HG03159 (cell line): ENCODE measurements around the gene SIM2.

Experiments used
- ATAC-seq: cut with Tn5 transposase; IDR thresholded peaks from one replicate; pipeline ENCODE4 v1.9.1; 2021; ENCODE audit warnings: mild to moderate bottlenecking, moderate library complexity; ENCODE audit not compliant: unreplicated experiment

Gene SIM2

DNA sequence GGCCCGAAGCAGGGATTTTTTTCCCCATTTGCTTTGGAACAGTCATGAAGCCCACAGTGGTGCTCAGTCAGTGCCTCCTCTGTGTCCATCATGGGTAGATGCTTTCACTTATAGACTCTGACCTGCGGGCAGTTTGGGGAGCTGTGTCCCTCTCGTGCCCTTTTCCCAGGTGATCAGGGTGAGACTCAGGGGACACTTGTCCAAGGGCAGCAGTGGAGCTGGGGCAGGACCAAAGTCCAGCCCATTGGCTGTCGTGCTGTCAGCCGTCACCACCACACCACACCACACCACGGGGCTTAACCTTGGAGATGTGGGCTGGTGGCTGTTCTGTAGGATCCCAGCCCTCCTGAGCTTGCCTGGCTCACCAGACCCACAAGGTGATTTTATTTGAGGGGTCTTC lies 34.9 kb downstream of the SIM2 start:
- ATAC-seq = no peak

DNA sequence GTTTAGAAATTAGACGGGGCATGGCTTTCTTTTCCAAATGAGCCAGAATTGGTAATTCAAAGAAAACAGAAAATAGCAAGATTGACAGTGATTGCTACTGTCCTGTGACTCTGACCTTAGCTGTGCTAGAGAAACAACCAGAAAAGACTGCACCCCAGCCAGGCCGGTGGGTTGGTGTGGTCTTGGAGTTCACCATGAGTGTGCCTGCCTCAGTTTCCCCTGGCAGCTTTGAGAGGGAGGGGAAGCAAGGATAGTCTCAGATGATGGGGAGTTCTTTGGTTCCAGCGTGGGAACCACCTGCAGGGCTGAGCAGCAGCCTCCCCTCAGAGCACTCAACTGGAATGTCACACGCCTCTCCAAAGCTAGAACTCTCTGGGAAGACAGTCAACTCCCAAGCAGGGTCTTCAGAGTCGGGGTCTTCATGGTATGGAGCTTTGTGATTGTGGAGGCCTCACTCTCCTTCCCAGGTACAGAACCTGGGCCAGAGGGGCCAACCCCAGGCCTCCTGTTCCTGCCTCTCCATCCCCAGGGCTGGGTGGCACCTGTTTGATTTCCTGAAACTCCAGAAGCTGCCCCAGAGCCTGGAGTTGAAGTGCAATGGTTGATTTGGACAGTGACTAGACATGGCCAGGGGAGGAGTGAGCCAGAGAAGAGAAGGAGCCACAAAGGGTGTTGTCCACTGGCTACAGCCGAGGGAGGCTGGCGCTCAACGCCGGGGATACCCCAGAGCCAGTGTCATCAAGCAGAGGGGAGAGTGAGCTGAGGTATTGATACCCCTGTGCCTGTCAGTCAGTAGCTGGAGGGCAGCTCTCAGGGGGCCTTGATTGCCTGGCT lies 35.7 kb downstream of the SIM2 start:
- no peak for ATAC-seq

DNA sequence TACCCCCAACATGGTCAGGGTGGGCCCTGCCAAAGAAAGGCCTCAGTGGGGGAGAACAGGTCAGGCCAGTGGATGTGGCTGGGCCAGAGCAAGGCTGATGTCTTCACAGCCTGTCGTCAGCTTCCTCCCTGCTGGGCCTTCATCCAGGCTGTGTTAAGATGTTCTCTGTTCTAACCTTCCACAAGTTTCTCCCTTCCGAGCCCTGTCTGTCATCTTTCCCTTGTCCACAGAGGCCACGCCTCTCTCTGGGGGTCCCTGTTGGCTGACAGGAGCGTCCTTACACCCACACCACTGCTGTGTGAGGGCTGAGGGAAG lies 36.2 kb downstream of the SIM2 start:
- ATAC-seq = no peak

DNA sequence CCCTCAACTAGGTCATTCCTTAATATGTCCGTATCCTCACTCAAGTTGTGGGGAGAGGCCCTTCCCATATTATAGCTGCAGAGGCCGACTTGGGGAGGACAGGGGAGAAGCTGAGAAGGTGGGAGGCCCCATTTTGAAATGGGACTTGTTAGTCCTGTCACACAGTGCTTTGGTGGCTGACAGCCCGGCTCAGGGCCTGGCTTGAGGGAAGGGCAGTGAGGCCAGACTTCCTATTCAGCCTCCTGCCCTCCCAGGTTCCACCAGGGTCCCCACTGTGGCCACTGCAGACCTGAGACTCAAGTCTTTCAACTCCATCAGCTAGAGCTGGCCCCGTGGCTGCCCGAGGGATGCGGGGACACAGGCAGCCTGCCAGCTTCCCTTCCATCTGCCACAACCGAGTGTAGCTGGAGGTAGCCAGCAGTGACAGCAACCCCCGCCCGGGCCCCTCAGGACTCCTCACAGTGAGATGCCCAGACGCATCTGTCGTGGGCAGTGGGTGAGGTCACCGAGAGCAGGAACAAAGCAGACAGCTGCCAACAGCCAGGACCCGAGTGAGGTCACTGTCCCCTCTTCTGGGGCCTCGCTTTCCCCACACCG lies 36.9 kb downstream of the SIM2 start:
- no peak for ATAC-seq

DNA sequence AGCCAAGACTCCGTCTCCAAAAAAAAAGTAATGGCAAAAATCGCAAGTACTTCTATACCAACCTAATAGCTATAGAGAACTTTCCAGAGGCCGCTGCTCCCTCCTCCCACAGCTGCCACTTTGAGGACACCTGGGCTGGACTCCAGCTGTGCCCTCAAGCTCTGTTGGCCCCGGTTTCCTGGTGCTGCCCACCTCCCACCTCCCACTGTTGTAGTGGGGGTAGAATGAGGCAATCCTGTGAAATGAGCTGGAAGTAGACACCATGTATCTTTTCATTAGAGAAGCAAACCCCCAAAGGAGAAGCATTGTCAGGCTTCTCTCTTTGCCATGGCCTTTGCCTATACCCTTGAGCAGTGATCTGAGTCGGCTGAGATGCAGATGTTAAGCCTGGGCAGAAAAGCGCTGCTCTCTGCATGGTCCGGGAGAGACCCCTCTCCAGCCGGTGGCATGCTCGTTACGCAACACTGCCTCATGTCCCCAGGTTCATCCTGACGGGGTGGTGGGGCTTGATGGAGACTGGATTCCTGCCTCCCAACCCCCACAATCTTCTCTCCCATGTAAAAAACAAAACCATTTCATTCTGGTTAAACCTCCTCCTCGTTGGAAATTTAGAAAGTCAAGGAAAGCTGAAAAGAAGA lies 39.7 kb downstream of the SIM2 start:
- no peak for ATAC-seq

DNA sequence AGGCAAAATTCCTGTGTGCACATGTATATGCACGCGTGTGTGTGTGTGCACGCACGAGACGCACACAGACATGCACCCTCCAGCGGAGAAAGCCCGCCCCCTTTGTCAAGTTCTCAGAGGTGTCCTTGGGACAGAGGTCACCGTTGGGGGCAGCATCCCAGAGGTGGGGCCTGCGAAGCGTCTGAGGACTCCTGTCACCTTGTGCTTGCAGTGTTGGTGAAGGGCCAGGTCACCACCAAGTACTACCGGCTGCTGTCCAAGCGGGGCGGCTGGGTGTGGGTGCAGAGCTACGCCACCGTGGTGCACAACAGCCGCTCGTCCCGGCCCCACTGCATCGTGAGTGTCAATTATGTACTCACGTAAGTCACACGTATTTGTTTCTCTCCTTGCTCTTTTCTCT lies 42.6 kb downstream of the SIM2 start:
- ATAC-seq = no peak

DNA sequence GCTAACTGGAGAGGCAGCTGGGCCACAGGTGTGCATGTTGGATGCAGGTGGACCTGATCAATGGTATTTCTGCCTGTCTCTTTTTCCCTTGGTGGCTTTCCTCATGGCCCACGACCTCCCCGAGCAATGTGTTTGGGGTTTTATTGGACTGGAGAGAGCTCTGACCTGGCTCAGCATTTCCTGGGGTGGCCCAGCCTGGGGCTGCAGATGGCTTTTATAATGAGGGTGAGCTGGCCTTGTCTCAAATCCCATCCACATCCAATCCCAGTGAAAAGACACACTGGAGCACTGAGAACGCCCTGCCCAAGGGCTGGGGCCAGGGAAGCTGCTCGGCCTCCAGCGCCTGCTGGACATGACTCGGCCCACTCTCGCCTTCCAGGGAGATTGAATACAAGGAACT lies 44.1 kb downstream of the SIM2 start:
- no peak for ATAC-seq

DNA sequence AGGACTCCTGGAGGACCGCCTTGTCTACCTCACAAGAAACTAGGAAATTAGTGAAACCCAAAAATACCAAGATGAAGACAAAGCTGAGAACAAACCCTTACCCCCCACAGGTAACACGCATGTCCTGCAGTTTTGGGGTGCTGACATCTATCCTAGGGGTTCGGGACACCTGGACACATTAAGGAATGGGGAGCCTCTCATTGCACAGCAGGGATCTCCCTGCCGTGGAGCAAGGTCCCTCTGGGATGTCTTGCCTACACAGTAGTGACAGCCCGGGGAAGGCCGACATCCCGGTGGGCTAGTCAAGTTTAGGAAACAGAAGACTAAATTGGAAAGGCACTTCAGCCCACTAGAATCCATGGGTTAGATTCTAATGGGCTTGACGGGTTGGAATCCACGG lies 44.5 kb downstream of the SIM2 start:
- ATAC-seq = no peak

DNA sequence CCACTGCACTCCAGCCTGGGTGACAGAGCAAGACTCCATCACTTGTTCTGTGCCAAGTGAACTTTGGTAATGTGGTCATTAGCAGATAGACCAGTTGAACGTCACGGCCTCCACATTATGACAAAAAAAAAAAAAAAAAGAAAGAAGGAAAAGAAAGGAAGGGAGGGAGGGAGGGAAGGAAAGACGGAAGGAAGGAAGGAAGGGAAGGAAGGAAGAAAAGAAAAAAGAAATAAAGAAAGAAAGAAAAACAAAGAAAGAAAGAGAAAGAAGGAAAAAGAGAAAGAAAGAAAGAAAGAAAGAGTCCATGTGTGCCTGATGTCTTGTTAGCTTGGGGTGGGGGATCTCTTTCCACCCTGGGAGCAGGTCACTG lies 45.3 kb downstream of the SIM2 start:
- no peak for ATAC-seq

DNA sequence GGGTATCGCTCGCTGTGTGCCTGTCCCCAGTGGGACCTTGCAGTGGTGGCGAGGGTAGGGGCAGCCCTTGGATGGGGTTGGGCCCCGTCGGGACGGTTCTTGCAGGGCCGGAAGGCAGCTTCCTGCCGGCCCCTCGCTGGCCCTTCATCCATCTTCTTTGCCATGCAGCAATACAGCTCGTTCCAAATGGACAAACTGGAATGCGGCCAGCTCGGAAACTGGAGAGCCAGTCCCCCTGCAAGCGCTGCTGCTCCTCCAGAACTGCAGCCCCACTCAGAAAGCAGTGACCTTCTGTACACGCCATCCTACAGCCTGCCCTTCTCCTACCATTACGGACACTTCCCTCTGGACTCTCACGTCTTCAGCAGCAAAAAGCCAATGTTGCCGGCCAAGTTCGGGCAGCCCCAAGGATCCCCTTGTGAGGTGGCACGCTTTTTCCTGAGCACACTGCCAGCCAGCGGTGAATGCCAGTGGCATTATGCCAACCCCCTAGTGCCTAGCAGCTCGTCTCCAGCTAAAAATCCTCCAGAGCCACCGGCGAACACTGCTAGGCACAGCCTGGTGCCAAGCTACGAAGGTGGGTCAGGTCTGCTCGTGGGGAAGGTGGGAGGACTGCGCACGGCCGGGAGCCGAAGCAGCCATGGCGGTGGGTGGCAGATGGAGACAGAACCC lies 45.8 kb downstream of the SIM2 start:
- ATAC-seq = no peak

DNA sequence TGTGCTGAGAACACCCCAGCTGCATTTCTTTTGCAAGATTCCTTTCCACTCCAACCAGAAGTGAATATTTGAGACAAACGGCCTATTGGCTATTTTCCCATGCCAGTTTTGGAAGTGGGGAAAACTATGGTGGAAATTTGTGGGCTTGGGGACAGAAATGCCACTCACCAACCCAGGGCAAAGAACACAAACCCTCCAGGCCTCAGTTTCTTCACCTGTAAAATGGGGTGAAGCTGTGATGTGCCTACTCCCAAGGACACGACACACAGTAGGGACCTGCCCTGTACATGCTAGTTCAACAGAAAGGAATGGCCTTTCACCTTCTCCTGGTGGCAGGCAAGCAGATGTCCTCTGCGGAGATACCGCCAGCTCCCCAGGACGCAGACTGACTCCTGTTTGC lies 46.5 kb downstream of the SIM2 start:
- no peak for ATAC-seq

DNA sequence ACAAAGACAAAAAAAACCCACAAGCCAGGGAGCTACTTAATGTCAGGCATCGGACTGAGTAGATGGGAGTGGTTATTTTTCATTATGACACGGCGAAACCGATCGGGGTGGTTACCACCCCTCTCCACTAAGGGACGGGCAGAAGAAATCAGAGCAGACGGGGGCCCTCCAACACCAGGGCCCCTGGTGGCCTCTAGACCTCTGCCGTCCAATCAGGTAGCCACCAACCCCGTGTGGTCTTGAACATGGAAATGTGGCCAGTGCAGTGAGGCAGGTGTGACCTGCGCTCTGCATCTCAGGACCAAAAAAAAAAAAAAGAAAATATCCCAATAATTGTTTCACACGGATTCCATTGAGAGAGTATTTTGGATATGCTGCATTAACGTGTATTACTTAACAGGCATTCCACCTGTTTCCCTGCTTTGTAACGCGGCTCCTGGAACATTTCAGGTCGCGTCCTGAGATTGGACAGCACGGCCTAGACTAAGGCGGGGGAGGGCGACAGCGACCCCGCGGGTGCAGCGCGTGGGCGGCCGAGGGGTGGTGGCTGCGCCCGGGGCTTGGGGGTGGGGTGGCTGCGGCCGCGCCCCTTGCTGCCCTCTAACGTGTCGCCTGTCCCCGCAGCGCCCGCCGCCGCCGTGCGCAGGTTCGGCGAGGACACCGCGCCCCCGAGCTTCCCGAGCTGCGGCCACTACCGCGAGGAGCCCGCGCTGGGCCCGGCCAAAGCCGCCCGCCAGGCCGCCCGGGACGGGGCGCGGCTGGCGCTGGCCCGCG lies 48.3 kb downstream of the SIM2 start:
- ATAC-seq = no peak

DNA sequence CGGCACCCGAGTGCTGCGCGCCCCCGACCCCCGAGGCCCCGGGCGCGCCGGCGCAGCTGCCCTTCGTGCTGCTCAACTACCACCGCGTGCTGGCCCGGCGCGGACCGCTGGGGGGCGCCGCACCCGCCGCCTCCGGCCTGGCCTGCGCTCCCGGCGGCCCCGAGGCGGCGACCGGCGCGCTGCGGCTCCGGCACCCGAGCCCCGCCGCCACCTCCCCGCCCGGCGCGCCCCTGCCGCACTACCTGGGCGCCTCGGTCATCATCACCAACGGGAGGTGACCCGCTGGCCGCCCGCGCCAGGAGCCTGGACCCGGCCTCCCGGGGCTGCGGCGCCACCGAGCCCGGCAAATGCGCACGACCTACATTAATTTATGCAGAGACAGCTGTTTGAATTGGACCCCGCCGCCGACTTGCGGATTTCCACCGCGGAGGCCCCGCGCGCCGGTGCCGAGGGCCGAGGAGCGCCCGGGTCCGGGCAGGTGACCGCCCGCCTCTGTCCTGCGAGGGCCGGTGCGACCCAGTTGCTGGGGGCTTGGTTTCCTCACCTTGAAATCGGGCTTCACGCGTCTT lies 49.0 kb downstream of the SIM2 start:
- ATAC-seq = no peak

DNA sequence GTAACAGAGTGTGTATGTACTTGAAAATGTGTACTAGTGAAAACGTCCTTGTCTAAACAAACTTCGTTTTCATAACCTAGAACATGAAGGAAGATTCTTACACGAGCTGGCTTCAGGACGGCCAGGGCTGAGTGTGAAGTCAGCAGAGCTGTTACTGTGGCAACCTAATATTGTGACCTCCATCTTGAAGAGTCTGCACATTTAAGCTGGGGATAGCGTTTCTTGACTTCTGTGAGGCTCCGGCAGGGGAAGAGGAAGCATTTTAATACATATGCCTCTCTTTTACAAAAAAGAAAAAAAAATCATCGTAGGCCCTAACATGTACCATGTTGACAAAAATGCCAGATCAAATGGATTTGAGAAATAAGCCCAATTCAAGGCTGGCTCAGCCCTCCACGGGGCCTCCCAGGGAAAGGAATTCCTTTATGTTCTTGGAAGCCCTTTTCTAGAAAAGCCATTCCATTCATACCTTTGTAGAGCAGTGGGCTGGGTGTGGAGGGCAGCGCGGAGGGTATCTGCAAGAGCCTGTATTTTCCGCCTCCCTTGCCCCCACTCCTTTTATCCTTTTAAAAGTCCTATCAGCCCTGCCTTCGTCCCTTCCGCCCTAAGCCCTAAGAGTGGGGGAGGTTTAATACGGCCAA lies 51.1 kb downstream of the SIM2 start:
- no peak for ATAC-seq

DNA sequence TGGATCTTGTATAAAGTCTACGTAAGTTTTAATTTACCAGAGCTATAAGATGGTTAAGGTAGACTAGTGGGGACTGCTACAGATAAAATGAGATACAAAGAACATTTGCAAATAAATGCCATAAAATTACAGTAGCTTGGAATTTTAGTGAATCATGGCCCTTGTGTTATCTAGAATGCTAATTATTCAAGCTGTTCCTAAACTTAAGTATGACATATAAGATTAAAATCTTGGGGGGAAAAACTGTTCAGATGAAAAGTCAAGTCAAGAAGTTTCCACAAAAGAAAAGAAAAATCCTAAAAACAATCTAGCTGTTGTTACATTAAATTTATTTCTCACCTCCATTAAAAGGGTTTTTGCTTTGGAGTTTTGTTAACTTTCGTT lies 51.7 kb downstream of the SIM2 start:
- no peak for ATAC-seq

DNA sequence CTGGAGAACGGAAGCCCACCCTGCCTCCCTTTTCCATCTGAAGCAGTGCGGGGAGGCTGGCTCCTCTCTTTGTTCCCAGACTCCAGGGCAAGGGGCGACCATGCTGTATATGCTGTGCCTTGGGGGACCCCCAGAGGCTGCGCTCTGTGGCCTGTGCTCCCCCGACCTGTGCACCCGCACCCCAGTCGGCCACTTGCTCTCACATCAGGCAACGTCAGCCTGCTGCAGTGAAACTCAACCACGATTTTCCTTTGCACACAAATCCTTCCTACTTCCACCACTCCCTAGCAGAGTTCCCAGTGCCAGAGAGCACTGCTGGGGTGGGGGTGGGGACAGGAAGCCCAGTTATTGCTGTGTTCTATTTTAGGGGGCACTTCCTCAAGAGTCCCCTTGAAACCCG lies 52.5 kb downstream of the SIM2 start:
- no peak for ATAC-seq

DNA sequence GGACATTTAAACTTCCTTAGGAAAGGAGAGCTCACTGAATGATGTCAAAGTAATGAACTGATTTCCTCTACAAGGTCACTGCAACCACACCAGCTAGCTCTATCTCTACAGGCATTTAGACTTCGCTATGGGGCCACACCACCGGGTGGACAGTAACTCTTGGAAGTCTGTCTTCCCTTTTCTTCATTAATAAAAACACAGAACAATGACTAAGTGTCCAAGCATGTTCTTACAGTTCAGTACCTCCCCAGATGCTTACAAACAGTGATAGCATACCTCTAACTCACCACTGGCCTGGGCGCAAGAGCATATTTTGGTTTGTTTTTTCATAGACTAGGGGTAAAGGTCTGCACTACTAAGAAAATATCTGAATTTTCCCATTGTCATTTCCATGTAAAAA lies 54.6 kb downstream of the SIM2 start:
- ATAC-seq = no peak

DNA sequence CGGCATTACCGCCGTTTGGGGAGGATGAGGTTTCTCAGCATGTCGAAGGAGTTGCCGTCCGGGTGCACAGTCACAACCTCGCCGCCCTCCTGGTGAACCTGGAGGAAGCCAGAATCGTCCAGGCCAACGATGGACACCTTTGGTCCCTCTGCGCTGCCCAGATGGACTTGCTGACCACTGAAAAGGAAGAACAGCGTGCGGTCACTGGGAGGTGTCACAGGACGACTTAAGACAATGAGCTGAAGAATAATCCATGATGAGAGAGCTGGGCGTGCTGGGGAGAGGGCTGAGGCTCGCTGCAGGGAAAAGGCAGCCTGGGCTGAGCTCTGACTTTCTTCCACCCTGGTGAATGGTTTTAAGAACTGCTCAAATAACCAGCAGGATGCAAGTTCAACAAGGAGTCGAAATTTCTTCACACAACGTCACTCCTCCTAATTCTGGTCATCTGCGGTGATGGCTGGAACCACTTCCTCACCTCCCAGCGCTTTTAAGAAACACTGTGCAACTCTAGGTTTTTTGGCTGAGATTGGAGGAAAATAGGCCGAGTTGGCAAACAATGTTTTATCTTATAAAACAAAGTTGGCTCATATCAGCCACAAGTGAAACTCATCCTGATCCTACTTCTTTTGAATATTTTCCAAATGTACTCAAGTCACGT lies 55.5 kb downstream of the SIM2 start:
- ATAC-seq = no peak

DNA sequence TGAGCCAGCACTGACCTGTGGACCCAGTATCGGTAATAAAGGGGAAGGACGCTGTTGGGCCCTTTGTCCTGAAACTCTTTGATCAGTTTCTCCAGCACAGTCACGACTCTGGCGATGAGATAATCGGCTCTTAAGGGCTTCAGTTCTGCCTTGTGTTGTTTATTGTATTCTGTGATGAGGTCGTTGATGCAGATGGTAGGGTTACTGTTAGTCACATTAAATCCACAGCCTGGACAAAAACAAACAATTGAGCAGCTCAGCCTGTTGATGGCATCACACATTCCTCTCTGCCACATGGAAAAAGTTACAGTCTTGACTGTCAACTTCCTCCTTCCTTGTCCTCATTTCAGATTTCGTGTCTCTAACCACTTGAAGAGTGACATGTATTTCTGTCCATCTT lies 57.6 kb downstream of the SIM2 start:
- ATAC-seq = no peak

DNA sequence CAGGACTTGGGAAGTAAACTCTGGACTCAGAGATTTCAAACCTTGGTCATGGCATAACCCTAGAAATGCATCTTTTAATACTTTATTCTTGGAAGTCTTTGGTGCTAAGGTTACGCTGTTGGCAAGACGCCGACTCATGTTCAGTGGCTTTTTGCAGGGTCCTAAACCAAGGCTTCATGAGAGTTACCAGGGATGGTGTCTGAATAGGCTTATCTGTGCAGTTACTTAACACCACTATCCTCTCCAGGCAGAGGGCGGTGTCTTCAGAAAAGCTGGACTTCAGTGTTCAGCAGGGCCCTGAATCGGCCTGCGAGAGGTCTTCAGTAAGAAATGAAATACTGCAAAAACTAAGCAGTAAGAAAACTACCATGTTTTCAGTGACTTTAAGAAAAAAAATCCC lies 58.3 kb downstream of the SIM2 start:
- ATAC-seq = no peak
